CD4-positive, alpha-beta T cell treated with Interleukin-10 for 1 hour (primary cell): ENCODE measurements around the gene PXN.
"Not testable (repeated sequence)": the region's sequence is repeated elsewhere in the genome, so short reads cannot be mapped to it uniquely, and the experiment has no call there.

ENCODE experiments used
- DNase-seq: peaks from one replicate; pipeline ENCODE4 v3.0.0-alpha.2; 2020

PXN gene

DNA sequence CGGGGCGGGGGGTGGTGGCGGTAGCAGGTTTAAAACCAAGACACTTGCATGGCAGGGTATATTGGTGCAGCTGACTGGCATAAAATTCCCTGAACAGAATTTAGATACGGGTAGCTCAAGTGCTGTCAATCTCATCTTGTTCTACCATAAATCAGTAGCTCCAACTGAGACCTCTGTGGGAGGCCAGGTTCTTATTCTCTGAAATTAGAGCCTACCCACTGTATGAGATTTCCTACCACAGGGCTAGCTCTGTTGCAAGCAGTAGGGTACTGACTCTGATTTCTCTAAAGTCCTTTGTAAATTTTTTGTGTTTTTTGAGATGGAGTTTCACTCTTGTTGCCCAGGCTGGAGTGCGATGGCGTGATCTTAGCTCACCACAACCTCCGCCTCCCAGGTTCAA lies 61.4 kb downstream of the PXN start:
- no peak for DNase-seq

DNA sequence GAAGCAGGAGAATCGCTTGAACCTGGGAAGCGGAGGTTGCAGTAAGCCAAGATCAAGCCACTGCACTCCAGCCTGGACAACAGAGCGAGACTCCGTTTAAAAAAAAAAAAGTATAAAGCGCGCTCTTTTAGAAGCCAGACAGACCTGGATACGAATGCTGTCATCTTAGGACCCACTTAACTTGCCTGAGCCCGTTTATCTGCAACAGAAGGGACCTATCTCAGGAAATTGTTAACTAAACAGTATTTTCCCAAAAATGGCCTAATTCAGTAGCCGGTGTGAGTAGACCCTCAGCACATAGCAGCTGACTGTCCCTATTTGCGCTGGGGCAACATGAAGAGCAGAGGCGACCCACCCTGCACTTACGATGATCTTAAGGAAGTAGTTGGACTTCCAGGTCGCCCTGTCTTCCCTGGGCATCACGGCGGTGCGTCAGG lies 65.1 kb downstream of the PXN start:
- DNase-seq: no peak

DNA sequence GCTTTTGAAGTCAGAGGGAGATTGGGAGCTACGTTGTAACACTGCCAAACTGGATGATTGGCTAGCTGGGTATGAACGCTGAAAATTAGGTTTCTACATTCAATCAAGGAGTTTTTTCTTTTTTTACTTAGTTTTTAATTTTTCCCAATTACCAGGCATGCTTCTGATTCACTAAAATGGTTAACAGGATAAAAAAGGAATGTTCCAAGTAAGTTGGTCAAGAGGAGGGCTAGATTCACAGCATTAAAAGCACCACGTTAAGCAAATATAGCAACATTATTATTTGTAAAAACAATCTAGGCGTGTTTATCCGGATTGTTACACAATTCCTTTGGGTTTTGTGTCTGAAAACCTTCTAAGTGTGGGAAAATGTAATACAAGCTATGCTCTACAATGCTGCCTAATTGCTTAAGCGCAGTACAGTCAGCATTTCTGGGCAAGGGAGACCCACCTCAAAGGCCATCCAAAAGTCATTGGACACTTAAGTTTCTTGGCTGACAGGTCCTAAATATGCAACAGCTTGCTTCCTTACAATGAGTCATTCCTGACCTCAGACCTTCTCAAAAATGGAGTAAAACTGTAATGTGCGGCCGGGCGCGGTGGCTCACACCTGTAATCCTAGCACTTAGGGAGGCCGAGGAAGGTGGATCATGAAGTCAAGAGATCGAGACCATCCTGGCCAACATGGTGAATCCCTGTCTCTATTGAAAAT lies 65.8 kb downstream of the PXN start:
- peak; percentile 19 for DNase-seq

DNA sequence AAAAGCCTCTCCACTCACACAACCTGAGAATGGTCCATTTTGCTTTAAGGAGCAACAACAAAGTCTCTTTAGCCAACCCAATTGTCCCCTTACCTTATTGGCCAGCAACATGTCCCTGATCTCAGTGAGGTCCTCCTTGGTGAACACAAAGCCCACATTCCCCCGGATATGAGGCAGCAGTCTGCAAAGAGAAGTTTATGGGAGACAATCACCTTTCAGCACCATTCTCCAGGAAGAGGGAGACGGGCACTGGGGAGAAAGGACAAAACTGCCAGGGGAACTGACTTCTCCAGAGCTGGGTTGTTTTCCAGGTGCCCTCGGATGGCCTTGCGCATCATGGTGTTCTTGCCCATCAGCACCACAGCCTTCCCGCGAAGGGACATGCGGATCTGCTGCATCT lies 66.5 kb downstream of the PXN start:
- DNase-seq: no peak

DNA sequence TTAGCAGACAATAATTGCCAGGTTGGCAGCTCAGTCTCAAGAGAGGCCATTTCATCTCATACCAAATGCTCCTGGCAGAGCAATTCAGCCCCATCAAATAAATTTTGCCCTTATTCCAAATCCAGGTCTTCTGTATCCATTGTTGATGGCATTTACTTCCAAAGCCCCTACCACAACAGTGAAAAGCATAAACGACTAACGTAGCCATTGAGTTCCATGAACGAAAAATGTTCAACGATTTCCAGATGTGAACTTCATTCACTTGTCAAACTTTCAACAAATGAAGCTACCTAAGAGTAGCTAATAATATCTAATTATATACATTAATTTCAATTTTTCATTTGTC lies 68.0 kb downstream of the PXN start:
- no peak for DNase-seq

DNA sequence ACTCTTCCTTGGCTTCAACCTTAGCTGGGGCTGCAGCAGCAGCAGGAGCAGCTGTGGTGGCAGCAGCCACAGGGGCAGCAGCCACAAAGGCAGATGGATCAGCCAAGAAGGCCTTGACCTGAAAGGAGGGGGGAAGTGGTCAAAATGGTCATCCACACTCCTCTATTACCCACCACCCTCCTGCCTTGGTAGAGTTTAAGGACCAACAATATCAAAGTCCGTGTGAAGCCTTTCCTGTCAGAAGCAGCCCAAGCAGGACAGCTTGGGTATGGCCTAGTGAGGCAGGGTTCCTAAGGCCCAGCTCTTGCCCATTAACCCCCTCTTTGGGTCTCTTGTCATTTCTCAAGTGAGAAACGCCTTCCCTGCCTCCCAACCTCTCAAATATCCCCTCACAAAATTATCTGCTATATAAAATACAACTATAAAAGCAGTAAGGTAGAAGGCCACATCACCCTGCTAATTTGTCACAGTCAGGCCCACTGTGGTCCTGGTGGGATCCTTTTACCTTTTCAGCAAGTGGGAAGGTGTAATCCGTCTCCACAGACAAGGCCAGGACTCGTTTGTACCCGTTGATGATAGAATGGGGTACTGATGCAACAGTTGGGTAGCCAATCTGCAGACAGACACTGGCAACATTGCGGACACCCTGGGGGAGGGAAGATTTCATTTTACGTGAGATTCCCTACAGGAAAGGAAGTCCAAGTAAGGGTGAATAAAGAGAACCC lies 68.6 kb downstream of the PXN start:
- DNase-seq: not testable (repeated sequence)

DNA sequence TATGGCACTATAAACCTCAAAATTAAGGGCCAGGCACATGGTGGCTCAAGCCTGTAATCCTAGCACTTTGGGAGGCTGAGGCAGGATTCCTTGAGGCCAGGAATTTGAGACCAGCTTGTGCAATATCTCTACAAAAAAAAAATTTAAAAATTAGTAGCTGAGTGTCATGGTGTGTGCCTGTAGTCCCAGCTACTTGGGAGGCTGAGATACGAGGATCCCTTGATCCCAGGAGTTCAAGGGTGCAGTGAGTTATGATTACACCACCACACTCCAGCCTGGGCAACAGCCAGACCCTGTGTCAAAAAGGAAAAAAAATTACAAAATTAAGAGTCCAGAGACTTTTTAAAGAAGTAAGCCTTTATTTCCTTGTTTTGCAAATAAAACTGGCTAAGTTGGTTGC lies 69.2 kb downstream of the PXN start:
- DNase-seq: no peak

DNA sequence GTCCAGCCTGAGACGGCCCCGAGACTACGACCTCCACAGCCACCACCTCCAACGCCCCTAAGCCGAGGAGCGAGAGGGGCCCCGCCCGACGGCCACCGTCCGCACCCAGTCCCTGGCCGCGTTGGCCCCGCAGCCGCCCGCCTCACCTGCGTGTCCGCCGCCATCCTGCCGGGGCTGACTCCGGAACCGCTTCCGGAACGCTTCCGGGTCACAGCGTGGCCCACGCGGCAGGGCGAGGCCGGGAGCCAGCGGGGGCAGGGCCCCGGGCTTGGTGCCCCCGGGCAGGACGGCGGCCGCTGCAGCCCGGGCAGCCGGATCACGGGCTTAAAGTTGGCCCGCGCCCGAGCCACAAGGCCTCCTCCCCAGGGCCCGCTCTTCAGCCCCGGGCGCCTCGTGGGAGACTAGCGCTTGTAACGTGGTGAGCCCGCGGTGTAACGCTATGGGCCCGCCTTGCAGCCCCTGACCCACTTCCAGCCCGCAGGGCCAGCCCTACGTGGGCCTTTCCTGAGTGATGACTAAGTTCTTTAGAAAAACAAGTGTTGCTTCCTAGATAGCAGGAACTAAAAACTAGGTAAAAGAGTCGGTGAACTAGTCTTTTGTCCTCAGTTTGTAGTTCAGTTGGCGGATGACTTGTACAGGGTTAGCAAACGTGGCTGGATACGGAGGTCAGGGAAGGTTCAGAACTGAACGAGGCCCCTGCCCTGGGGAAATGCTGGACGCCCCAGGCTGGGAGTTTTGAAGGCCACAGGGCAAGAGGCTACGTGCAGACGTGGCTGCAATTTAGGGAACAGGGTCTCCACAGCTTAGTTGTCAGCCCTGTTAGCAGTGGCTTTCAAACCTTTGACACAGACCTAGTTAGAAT lies 70.8 kb downstream of the PXN start, which contains the start of gene GCN1:
GCN1 (minus strand) TSS at position 182 of the 862 bp plus-strand sequence; CDS start at position 164, 18 bp downstream.
- peak; percentile 89 for DNase-seq

DNA sequence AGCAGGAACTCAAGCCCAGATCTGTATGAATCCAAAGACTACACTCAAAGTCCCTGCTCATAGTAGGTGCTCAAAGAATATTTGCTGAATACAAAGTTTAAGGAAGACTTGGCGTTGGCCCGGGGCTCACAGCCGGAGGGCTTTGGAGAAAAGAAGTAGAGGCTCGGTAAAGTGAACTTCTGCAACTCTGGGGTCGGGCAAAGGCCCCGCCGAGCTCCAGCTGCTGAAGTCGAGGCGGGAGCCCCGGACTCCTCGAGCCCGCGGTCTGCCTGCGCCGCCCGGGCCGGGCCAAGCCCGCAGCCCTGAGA lies 71.3 kb downstream of the PXN start:
- DNase-seq: no peak

DNA sequence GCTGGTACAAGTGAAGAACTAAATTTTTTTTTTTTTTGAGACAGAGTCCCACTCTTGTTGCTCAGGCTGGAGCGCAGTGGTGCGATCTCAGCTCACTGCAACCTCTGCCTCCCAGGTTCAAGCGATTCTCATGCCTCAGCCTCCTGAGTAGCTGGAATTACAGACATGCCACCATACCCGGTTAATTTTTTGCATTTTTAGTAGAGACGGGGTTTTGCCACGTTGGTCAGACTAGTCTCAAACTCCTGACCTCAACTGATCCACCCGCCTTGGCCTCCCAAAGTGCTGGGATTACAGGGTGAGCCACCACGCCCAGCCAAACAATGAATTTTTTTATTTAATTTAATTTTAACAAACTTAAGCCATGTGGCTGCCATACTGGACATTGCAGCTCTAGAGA lies 72.2 kb downstream of the PXN start:
- DNase-seq: not testable (repeated sequence)

DNA sequence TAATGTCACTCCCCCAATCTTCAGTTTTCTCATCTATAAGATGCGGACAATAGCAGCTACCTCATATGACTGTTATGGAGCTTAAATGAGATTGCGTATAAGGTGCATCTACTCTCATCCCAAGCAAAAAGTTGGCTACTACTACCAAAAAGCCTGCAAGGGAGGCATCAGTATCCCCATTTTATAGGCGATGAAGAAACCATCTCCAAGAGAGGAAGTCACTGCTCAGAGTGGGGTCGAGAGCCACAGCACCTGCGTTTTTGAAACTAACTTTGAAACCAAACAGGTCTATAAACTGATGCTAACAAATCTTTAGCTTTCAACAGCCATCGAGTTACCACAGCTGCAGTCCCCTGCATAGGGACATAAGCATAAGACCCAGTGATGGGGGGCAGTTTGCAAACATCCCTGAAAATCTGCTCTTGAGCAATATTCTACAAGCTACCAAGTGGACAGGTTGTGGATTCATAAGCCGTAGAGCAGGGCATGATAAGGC lies 74.5 kb downstream of the PXN start:
- DNase-seq: no peak

DNA sequence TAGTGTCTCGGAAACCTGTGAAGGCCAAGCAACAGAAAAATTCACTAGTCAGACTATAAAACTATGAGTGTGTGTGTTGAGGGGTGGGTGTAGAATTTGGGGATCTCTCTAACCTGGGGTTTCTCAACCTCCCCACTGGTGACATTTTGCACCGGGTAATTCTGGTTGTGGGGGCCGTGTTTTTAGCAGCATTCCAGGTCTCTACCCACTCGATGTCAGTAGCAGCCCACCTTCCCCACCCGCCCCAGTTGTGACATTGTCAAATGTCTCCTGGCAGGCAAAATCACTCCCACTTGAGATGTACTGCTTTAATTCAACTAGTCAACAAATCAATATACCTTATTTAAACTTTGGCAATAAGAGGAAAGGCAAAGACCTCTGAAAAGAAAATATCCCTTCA lies 75.1 kb downstream of the PXN start:
- DNase-seq: no peak

DNA sequence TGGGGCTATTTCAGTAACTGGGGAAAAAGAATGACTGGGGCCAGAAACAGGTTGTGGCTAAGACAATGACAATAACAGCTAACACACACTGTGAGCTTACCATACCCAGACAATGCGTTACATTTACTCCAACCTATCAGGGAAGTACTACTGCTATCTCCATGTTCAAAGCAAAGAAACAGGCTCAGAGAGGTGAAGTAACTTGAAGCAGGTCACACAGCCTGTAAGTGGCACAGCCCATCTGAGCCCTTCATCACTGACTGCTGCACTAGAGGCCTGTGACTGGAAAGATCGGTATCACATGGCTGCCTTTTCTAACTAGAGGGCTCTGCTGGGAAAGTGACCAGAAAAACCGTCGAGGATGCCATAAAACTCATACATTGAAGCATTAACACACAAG lies 78.9 kb downstream of the PXN start:
- DNase-seq: no peak

DNA sequence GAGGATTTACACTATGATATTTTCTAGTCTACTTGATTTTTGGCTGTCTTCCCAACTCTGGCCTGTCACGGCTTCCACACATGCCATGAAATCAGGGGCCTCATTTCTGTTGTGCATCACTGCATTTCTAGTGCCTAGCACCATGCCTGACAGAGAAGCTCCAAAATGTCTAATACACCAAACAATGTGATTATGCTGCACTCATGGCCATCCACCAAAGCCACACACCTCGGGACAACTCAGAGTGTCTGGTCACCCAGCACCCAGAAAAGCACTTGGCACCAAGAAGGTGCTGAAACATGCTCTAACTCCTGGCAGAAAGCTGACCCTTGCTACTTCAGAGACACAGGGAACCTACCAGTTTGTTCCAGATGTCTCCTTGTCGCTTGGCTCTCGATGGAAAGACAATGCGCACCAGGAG lies 82.3 kb downstream of the PXN start:
- no peak for DNase-seq

DNA sequence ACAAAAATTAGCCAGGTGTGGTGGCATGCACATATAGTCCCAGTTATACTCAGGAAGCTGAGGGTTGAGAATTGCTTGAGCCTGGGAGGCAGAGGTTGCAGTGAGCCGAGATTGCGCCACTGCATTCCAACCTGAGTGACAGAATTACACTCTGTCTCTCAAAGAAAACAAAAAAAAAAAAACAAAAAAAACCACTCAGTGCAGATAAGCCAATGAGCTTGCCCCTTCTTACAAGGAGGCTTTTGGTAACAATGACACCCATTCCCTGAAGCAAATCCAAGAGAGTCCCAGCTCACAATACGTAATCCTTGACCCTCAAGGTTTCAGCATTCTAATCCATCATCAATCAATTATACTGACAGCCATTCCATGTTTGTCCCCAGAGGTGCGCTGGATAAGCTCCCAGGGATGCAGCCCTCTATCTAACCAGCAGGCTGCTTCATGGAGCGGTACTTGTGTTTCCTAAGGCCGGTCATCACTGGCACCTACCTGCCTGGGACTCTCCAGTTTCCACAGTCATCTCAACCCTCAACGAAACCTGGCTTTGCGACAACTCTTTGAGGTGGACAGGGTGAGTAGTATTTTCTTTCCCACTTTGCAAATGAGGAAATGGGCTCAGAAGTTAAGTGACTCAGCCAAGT lies 83.4 kb downstream of the PXN start:
- no peak for DNase-seq

DNA sequence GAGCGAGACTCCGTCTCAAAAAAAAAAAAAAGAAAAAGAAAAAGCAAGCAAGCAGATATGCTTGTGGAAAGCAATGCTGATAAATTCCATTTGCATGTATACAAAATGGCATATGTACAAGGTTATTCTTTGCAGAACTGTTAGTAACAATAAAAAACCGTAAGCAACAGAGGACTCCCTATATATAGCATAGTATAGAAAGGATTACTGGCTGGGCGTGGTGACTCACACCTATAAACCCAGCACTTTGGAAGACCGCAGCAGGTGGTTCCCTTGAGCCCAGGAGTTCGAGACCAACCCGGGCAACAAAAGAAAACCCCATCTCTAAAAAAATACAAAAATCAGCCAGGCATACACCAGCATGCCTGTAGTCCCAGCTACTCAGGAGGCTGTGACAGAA lies 84.6 kb downstream of the PXN start:
- no peak for DNase-seq

DNA sequence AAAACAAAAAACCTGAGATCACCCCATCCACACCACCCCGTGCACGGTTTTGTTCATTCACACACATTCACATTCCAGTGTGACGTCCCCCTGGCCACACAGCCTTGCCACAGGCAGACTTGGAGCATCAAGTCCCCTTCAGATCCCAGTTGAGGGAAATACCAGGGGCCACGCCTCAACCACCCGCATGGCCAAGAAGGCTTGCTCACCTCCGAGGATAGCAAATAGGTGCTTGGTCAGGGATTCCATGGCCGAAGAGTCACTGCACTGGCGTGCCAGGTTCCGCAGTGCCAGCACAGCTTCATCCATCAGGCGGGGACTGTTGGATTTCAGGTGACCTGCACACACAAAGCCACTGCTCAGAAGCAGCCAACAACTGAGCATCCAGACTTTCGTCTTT lies 90.0 kb downstream of the PXN start:
- no peak for DNase-seq

DNA sequence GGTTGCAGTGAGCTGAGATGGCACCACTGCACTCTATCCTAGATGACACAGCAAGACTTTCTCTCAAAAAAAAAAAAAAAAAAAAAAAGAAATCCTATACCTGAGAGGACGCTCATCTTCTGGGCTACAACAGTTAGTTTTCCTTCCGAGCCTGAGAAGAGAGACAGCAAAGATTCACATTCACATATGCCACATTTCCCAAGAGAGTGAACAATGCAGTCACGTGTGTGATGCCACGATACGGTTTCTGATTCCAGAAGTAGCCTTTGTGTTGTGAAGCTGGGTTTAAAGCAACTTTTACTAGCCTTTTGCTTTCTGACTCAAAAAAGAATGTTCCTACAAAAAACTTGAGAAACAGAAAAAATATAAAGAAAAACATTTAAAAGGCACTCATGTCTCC lies 90.5 kb downstream of the PXN start:
- DNase-seq: no peak

DNA sequence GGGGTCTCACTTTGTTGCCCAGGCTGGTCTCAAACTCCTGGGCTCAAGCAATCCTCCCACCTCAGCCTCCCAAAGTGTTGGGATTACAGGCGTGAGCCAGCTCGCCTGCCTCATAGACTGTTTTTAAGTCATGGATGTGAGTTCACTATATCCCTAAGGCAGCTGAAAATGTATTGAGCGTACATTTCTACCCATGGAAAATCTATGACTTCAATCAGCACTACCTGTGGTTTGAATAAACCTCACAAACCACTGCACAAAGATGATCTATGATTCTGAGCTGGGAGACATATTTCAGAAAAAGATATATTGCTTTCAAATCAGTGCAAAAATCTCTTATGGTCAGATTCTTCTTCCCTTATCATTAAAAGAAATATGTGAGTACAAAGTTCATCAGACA lies 93.5 kb downstream of the PXN start:
- no peak for DNase-seq

DNA sequence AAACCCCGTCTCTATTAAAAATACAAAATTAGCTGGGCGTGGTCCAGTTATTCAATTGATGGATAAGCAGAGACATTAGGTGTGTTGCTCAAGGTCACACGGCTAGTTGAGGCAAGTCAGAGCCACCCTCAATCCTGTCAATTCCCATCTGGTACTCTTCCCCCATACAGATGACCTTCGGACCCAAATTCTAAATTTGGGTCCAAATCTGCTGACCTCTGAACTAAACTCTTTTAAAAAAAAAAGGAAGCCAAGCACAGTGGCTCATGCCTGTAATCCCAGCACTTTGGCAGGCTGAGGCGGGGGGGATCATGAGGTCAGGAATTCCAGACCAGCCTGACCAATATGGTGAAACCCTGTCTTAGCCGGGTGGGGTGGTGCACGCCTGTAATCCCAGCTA lies 94.9 kb downstream of the PXN start:
- DNase-seq: no peak

DNA sequence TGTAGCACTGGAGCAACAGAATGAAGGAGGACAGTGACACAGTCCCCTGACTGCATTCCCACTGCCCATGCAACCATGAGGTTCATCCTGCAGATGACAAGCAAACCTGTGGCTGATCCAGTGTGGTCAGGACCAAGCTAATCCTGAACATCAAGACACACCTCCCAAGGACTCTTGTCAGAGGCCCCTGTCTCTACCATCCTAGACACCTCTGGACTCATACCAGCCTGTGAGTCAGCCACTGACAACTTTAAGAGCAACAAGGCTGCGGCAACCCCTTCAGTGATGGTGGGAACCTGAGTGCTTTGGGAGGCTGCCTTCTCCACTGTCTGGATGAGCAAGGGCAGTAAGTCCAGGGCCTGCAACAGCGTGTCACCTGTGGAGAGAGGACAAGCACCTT lies 95.6 kb downstream of the PXN start:
- no peak for DNase-seq

DNA sequence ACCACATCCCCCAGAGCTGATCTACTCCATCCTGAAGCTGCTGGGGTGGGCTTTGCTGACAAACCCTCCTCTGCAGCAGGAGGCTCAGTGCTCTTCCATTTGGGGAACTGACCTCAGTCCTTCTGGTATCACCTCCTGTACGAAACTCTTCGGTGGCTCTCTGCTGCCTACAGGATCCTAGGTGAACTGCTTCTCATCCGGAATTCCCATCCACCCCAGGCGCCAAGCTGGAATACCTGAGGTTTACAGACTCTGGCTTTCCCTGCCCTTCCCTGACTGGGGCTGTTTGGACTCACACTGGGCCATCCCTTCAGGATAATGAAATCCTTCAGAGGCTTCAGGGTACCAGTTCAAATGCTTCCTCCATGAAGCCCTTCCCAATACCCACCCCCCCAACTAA lies 97.2 kb downstream of the PXN start:
- DNase-seq: no peak

DNA sequence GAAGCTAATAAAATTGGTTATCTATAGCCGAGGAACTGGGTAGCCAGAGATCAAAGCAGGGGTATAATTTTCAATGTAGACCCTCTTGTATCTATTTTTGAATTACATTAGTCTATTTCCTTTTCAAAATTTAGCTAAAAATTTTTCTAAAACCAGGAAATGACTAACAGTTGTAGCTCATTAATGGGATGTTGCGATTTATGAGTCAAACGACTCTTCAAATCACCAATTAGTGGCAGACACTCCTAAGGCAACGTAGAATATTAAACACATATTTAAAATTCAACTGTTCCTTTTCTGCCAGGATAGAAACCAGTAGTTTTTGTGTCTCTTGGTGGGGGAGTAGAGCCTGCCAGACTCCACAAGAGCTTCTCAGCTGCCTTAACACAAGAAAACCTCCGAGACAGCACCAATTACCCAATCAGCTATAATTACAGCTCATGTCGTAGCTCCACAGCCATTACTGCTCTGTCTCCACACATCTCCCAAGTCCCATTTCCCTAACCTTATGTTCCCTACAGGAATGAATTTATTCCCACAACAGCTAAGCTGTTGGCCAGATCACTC lies 97.9 kb downstream of the PXN start:
- DNase-seq: no peak
